ENCODE measurements around the gene COL25A1.

COL25A1 gene

GRCh38 chr4:108849611-108850168, 452.8 kb downstream of the COL25A1 start:
- H3K9me3 ChIP-seq (ENCODE audit: insufficient read depth, low read length), result no peaks in the 10 kb centered on the region
- no peaks in the 10 kb centered on the region for H3K36me3 ChIP-seq (ENCODE audit: insufficient read depth, insufficient read length, low read length)
- DNase-seq (ENCODE audit: low read depth, low spot score), result no peak
- no peak overlapping the region for H3K4me3 ChIP-seq (ENCODE audit: insufficient read length, low read depth)
- H3K4me1 ChIP-seq (ENCODE audit: insufficient read depth, insufficient read length), result no peaks in the 10 kb centered on the region
- H3K27me3 ChIP-seq (ENCODE audit: insufficient read depth, insufficient read length), result no peaks in the 10 kb centered on the region
- TF ChIP-seq YY1 (IDR thresholded peaks at IDR 0.05; ENCODE audit: insufficient read depth, insufficient read length) (no peak), SUZ12 (IDR thresholded peaks at IDR 0.05; ENCODE audit: extremely low read depth, insufficient read depth, insufficient read length) (no peak), ZNF274 (IDR thresholded peaks at IDR 0.05; ENCODE audit: low read depth, low read length) (no peak)
- H3K9ac ChIP-seq (ENCODE audit: insufficient read length, low read depth), result no peak overlapping the region

- no peak for DNase-seq (ENCODE audit: low read depth, low spot score)
- Histone ChIP-seq H3K4me3 (ENCODE audit: insufficient read length, low read depth) (no peak overlapping the region), H3K9me3 (ENCODE audit: insufficient read depth, low read length) (no peaks in the 10 kb centered on the region), H3K27me3 (ENCODE audit: insufficient read depth, insufficient read length) (no peaks in the 10 kb centered on the region), H3K9ac (ENCODE audit: insufficient read length, low read depth) (no peak overlapping the region), H3K36me3 (ENCODE audit: insufficient read depth, insufficient read length, low read length) (no peaks in the 10 kb centered on the region), H3K4me1 (ENCODE audit: insufficient read depth, insufficient read length) (no peaks in the 10 kb centered on the region)
- TF ChIP-seq YY1 (IDR thresholded peaks at IDR 0.05; ENCODE audit: insufficient read depth, insufficient read length) (no peak), ZNF274 (IDR thresholded peaks at IDR 0.05; ENCODE audit: low read depth, low read length) (no peak), SUZ12 (IDR thresholded peaks at IDR 0.05; ENCODE audit: extremely low read depth, insufficient read depth, insufficient read length) (no peak)
Measured at GRCh38 chr4:108846568-108846967, 455.9 kb downstream of the COL25A1 start.

- H3K9me3 ChIP-seq (ENCODE audit: insufficient read depth, low read length), result no peaks in the 10 kb centered on the region
- H3K4me1 ChIP-seq (ENCODE audit: insufficient read depth, insufficient read length), result no peaks in the 10 kb centered on the region
- no peaks in the 10 kb centered on the region for H3K36me3 ChIP-seq (ENCODE audit: insufficient read depth, insufficient read length, low read length)
- H3K9ac ChIP-seq (ENCODE audit: insufficient read length, low read depth), result no peak overlapping the region
- DNase-seq (ENCODE audit: low read depth, low spot score), result no peak
- H3K27me3 ChIP-seq (ENCODE audit: insufficient read depth, insufficient read length), result no peaks in the 10 kb centered on the region
- no peak for TF ChIP-seq YY1 (IDR thresholded peaks at IDR 0.05; ENCODE audit: insufficient read depth, insufficient read length)
- TF ChIP-seq SUZ12 (IDR thresholded peaks at IDR 0.05; ENCODE audit: extremely low read depth, insufficient read depth, insufficient read length), result no peak
- no peak for TF ChIP-seq ZNF274 (IDR thresholded peaks at IDR 0.05; ENCODE audit: low read depth, low read length)
- H3K4me3 ChIP-seq (ENCODE audit: insufficient read length, low read depth), result no peak overlapping the region
Measured at GRCh38 chr4:108840426-108840975, 462.0 kb downstream of the COL25A1 start.

GRCh38 chr4:108839333-108839732, 463.1 kb downstream of the COL25A1 start:
- DNase-seq (ENCODE audit: low read depth, low spot score), result no peak
- no peaks in the 10 kb centered on the region for H3K27me3 ChIP-seq (ENCODE audit: insufficient read depth, insufficient read length)
- no peaks in the 10 kb centered on the region for H3K9me3 ChIP-seq (ENCODE audit: insufficient read depth, low read length)
- H3K9ac ChIP-seq (ENCODE audit: insufficient read length, low read depth), result no peak overlapping the region
- TF ChIP-seq YY1 (IDR thresholded peaks at IDR 0.05; ENCODE audit: insufficient read depth, insufficient read length) (no peak), ZNF274 (IDR thresholded peaks at IDR 0.05; ENCODE audit: low read depth, low read length) (no peak)
- no peaks in the 10 kb centered on the region for H3K36me3 ChIP-seq (ENCODE audit: insufficient read depth, insufficient read length, low read length)
- H3K4me3 ChIP-seq (ENCODE audit: insufficient read length, low read depth), result no peak overlapping the region
- no peaks in the 10 kb centered on the region for H3K4me1 ChIP-seq (ENCODE audit: insufficient read depth, insufficient read length)

GRCh38 chr4:108838451-108838850, 464.0 kb downstream of the COL25A1 start:
- DNase-seq (ENCODE audit: low read depth, low spot score), result no peak
- no peaks in the 10 kb centered on the region for H3K4me1 ChIP-seq (ENCODE audit: insufficient read depth, insufficient read length)
- no peak overlapping the region for H3K4me3 ChIP-seq (ENCODE audit: insufficient read length, low read depth)
- no peak for TF ChIP-seq ZNF274 (IDR thresholded peaks at IDR 0.05; ENCODE audit: low read depth, low read length)
- no peak for TF ChIP-seq YY1 (IDR thresholded peaks at IDR 0.05; ENCODE audit: insufficient read depth, insufficient read length)
- no peak for TF ChIP-seq SUZ12 (IDR thresholded peaks at IDR 0.05; ENCODE audit: extremely low read depth, insufficient read depth, insufficient read length)
- no peaks in the 10 kb centered on the region for H3K27me3 ChIP-seq (ENCODE audit: insufficient read depth, insufficient read length)
- H3K9ac ChIP-seq (ENCODE audit: insufficient read length, low read depth), result no peak overlapping the region
- no peaks in the 10 kb centered on the region for H3K9me3 ChIP-seq (ENCODE audit: insufficient read depth, low read length)
- H3K36me3 ChIP-seq (ENCODE audit: insufficient read depth, insufficient read length, low read length), result no peaks in the 10 kb centered on the region

GRCh38 chr4:108834835-108835384, 467.5 kb downstream of the COL25A1 start:
- Histone ChIP-seq H3K27me3 (ENCODE audit: insufficient read depth, insufficient read length) (no peaks in the 10 kb centered on the region), H3K36me3 (ENCODE audit: insufficient read depth, insufficient read length, low read length) (no peaks in the 10 kb centered on the region), H3K9me3 (ENCODE audit: insufficient read depth, low read length) (no peaks in the 10 kb centered on the region), H3K9ac (ENCODE audit: insufficient read length, low read depth) (no peak overlapping the region), H3K4me3 (ENCODE audit: insufficient read length, low read depth) (no peak overlapping the region), H3K4me1 (ENCODE audit: insufficient read depth, insufficient read length) (no peaks in the 10 kb centered on the region)
- TF ChIP-seq YY1 (IDR thresholded peaks at IDR 0.05; ENCODE audit: insufficient read depth, insufficient read length) (no peak), ZNF274 (IDR thresholded peaks at IDR 0.05; ENCODE audit: low read depth, low read length) (no peak), SUZ12 (IDR thresholded peaks at IDR 0.05; ENCODE audit: extremely low read depth, insufficient read depth, insufficient read length) (no peak)
- DNase-seq (ENCODE audit: low read depth, low spot score), result no peak

- Histone ChIP-seq H3K4me1 (ENCODE audit: insufficient read depth, insufficient read length) (no peaks in the 10 kb centered on the region), H3K36me3 (ENCODE audit: insufficient read depth, insufficient read length, low read length) (no peaks in the 10 kb centered on the region), H3K9ac (ENCODE audit: insufficient read length, low read depth) (no peak overlapping the region), H3K9me3 (ENCODE audit: insufficient read depth, low read length) (no peaks in the 10 kb centered on the region), H3K27me3 (ENCODE audit: insufficient read depth, insufficient read length) (no peaks in the 10 kb centered on the region), H3K4me3 (ENCODE audit: insufficient read length, low read depth) (no peak overlapping the region)
- no peak for TF ChIP-seq ZNF274 (IDR thresholded peaks at IDR 0.05; ENCODE audit: low read depth, low read length)
- no peak for TF ChIP-seq SUZ12 (IDR thresholded peaks at IDR 0.05; ENCODE audit: extremely low read depth, insufficient read depth, insufficient read length)
- no peak for TF ChIP-seq YY1 (IDR thresholded peaks at IDR 0.05; ENCODE audit: insufficient read depth, insufficient read length)
- no peak for DNase-seq (ENCODE audit: low read depth, low spot score)
Measured at GRCh38 chr4:108834166-108834834, 468.2 kb downstream of the COL25A1 start.

Measured in NT2/D1 (cell line).